Measurements from ENCODE around the gene OTOG. TPM values are rescaled to one million over a fixed set of nuclear protein-coding genes. Genes with fewer than 3 reads are reported as not detected.

The OTOG gene
- total and polyA plus RNA-seq, 7 experiments from 2014 or later: not detected

GRCh38 chr11:17510507-17511206 is 36.4 kb upstream of the OTOG start:
- ChIA-PET POLR2A (no interaction called here), CTCF (no interaction called here)
- no peak overlapping the region for H3K4me3 Mint-ChIP-seq
- H3K27ac Mint-ChIP-seq: no peak overlapping the region
- Histone ChIP-seq H3K9me3 (ENCODE audit: control insufficient read depth in 2 of 3, low read length in 3 of 3) (no peaks in the 10 kb centered on the region), H3K27ac (ENCODE audit: low read depth, low read length) (no peak overlapping the region), H3K4me3 (ENCODE audit: low read length) (no peak overlapping the region), H3K4me1 (ENCODE audit: control insufficient read depth in 2 of 2, insufficient read depth in 2 of 2, low read length in 2 of 2) (no peaks in the 10 kb centered on the region), H3K27me3 (ENCODE audit: control insufficient read depth in 2 of 2, insufficient read depth in 2 of 2, low read length in 2 of 2) (no peaks in the 10 kb centered on the region), H3K36me3 (ENCODE audit: control insufficient read depth in 2 of 3, insufficient read depth in 3 of 3, low read length in 3 of 3) (no peaks in the 10 kb centered on the region)
- DNase-seq (no peak), ATAC-seq (no peak)
- H3K4me1 Mint-ChIP-seq: no peaks in the 10 kb centered on the region
- H3K9me3 Mint-ChIP-seq: no peaks in the 10 kb centered on the region
- no peaks in the 10 kb centered on the region for H3K36me3 Mint-ChIP-seq
- H3K27me3 Mint-ChIP-seq: peaks cover 5 to 29% (median 9%) of the 10 kb centered on the region in 5 donors
- intact Hi-C loops (cut with micrococcal nuclease): no loop called here

- no peak overlapping the region for H3K27ac Mint-ChIP-seq
- Histone ChIP-seq H3K9me3 (ENCODE audit: control insufficient read depth in 2 of 3, low read length in 3 of 3) (no peaks in the 10 kb centered on the region), H3K27me3 (ENCODE audit: control insufficient read depth in 2 of 2, insufficient read depth in 2 of 2, low read length in 2 of 2) (no peaks in the 10 kb centered on the region), H3K4me1 (ENCODE audit: control insufficient read depth in 2 of 2, insufficient read depth in 2 of 2, low read length in 2 of 2) (no peaks in the 10 kb centered on the region), H3K4me3 (ENCODE audit: low read length) (no peak overlapping the region), H3K36me3 (ENCODE audit: control insufficient read depth in 2 of 3, insufficient read depth in 3 of 3, low read length in 3 of 3) (no peaks in the 10 kb centered on the region), H3K27ac (ENCODE audit: low read depth, low read length) (no peak overlapping the region)
- DNase-seq (no peak), ATAC-seq (no peak)
- no peak overlapping the region for H3K4me3 Mint-ChIP-seq
- ChIA-PET POLR2A (no interaction called here), CTCF (interaction anchor here (1.4 kb wide), 1 partner anchor 128 kb away, joined by 5 read pairs; no protein-coding TSS in a partner anchor)
- H3K9me3 Mint-ChIP-seq: no peaks in the 10 kb centered on the region
- no peaks in the 10 kb centered on the region for H3K36me3 Mint-ChIP-seq
- intact Hi-C loops (cut with micrococcal nuclease): no loop called here
- no peaks in the 10 kb centered on the region for H3K4me1 Mint-ChIP-seq
- H3K27me3 Mint-ChIP-seq: peaks cover 5 to 32% (median 9%) of the 10 kb centered on the region in 5 donors
These were observed 35.5 kb upstream of the OTOG start for GRCh38 chr11:17511571-17511970.

- H3K4me3 ChIP-seq (ENCODE audit: low read length): no peak overlapping the region
- no peaks in the 10 kb centered on the region for H3K4me1 Mint-ChIP-seq
- no peak overlapping the region for H3K4me3 Mint-ChIP-seq
- no peaks in the 10 kb centered on the region for H3K9me3 Mint-ChIP-seq
- no peaks in the 10 kb centered on the region for H3K36me3 ChIP-seq (ENCODE audit: control insufficient read depth in 2 of 3, insufficient read depth in 3 of 3, low read length in 3 of 3)
- H3K36me3 Mint-ChIP-seq: no peaks in the 10 kb centered on the region
- DNase-seq: no peak
- H3K9me3 ChIP-seq (ENCODE audit: control insufficient read depth in 2 of 3, low read length in 3 of 3): no peaks in the 10 kb centered on the region
- CTCF ChIA-PET: interaction anchor here (1.4 kb wide), 1 partner anchor 128 kb away, joined by 5 read pairs; no protein-coding TSS in a partner anchor
- no peak for ATAC-seq
- intact Hi-C loops (cut with micrococcal nuclease): no loop called here
- H3K27me3 ChIP-seq (ENCODE audit: control insufficient read depth in 2 of 2, insufficient read depth in 2 of 2, low read length in 2 of 2): no peaks in the 10 kb centered on the region
- H3K27ac Mint-ChIP-seq: no peak overlapping the region
- no peaks in the 10 kb centered on the region for H3K4me1 ChIP-seq (ENCODE audit: control insufficient read depth in 2 of 2, insufficient read depth in 2 of 2, low read length in 2 of 2)
- POLR2A ChIA-PET: no interaction called here
- peaks cover 5 to 32% (median 9%) of the 10 kb centered on the region in 5 donors for H3K27me3 Mint-ChIP-seq
- H3K27ac ChIP-seq (ENCODE audit: low read depth, low read length): no peak overlapping the region
These were observed 35.0 kb upstream of the OTOG start for GRCh38 chr11:17512101-17512500.

- Histone ChIP-seq H3K36me3 (ENCODE audit: control insufficient read depth in 2 of 3, insufficient read depth in 3 of 3, low read length in 3 of 3) (no peaks in the 10 kb centered on the region), H3K4me1 (ENCODE audit: control insufficient read depth in 2 of 2, insufficient read depth in 2 of 2, low read length in 2 of 2) (no peaks in the 10 kb centered on the region), H3K4me3 (ENCODE audit: low read length) (no peak overlapping the region), H3K9me3 (ENCODE audit: control insufficient read depth in 2 of 3, low read length in 3 of 3) (no peaks in the 10 kb centered on the region), H3K27ac (ENCODE audit: low read depth, low read length) (no peak overlapping the region), H3K27me3 (ENCODE audit: control insufficient read depth in 2 of 2, insufficient read depth in 2 of 2, low read length in 2 of 2) (no peaks in the 10 kb centered on the region)
- Mint-ChIP-seq H3K36me3 (no peaks in the 10 kb centered on the region), H3K4me1 (no peaks in the 10 kb centered on the region), H3K27ac (no peak overlapping the region), H3K4me3 (no peak overlapping the region), H3K9me3 (no peaks in the 10 kb centered on the region), H3K27me3 (peaks cover 4 to 29% (median 5%) of the 10 kb centered on the region in 5 donors)
- intact Hi-C loops (cut with micrococcal nuclease): no loop called here
- POLR2A ChIA-PET: no interaction called here
- ATAC-seq: no peak
- DNase-seq: no peak
- CTCF ChIA-PET: interaction anchor here (0.6 kb wide), 1 partner anchor 377 kb away, joined by 4 read pairs; no protein-coding TSS in a partner anchor
These were observed 33.2 kb upstream of the OTOG start for GRCh38 chr11:17513853-17514252.

GRCh38 chr11:17514476-17514875 is 32.6 kb upstream of the OTOG start:
- Mint-ChIP-seq H3K27me3 (peaks cover 0 to 26% (median 5%) of the 10 kb centered on the region in 5 donors), H3K4me3 (no peak overlapping the region), H3K27ac (no peak overlapping the region), H3K4me1 (no peaks in the 10 kb centered on the region), H3K36me3 (no peaks in the 10 kb centered on the region), H3K9me3 (no peaks in the 10 kb centered on the region)
- no peaks in the 10 kb centered on the region for H3K4me1 ChIP-seq (ENCODE audit: control insufficient read depth in 2 of 2, insufficient read depth in 2 of 2, low read length in 2 of 2)
- H3K4me3 ChIP-seq (ENCODE audit: low read length): no peak overlapping the region
- intact Hi-C loops (cut with micrococcal nuclease): no loop called here
- POLR2A ChIA-PET: no interaction called here
- no peaks in the 10 kb centered on the region for H3K36me3 ChIP-seq (ENCODE audit: control insufficient read depth in 2 of 3, insufficient read depth in 3 of 3, low read length in 3 of 3)
- H3K9me3 ChIP-seq (ENCODE audit: control insufficient read depth in 2 of 3, low read length in 3 of 3): no peaks in the 10 kb centered on the region
- DNase-seq (no peak), ATAC-seq (no peak)
- H3K27ac ChIP-seq (ENCODE audit: low read depth, low read length): no peak overlapping the region
- CTCF ChIA-PET: interaction anchor here (0.6 kb wide), 1 partner anchor 377 kb away, joined by 4 read pairs; no protein-coding TSS in a partner anchor
- no peaks in the 10 kb centered on the region for H3K27me3 ChIP-seq (ENCODE audit: control insufficient read depth in 2 of 2, insufficient read depth in 2 of 2, low read length in 2 of 2)

GRCh38 chr11:17515443-17516176 is 31.4 kb upstream of the OTOG start:
- ChIA-PET POLR2A (no interaction called here), CTCF (interaction anchor here (0.6 kb wide), 1 partner anchor 132 kb away, joined by 3 read pairs; no protein-coding TSS in a partner anchor)
- intact Hi-C loops (cut with micrococcal nuclease): no loop called here
- Mint-ChIP-seq H3K9me3 (no peaks in the 10 kb centered on the region), H3K4me1 (no peaks in the 10 kb centered on the region), H3K27ac (no peak overlapping the region), H3K27me3 (peaks cover 0 to 28% (median 5%) of the 10 kb centered on the region in 5 donors), H3K4me3 (no peak overlapping the region), H3K36me3 (no peaks in the 10 kb centered on the region)
- Histone ChIP-seq H3K36me3 (ENCODE audit: control insufficient read depth in 2 of 3, insufficient read depth in 3 of 3, low read length in 3 of 3) (no peaks in the 10 kb centered on the region), H3K27me3 (ENCODE audit: control insufficient read depth in 2 of 2, insufficient read depth in 2 of 2, low read length in 2 of 2) (no peaks in the 10 kb centered on the region), H3K4me3 (ENCODE audit: low read length) (no peak overlapping the region), H3K4me1 (ENCODE audit: control insufficient read depth in 2 of 2, insufficient read depth in 2 of 2, low read length in 2 of 2) (no peaks in the 10 kb centered on the region), H3K27ac (ENCODE audit: low read depth, low read length) (no peak overlapping the region), H3K9me3 (ENCODE audit: control insufficient read depth in 2 of 3, low read length in 3 of 3) (no peaks in the 10 kb centered on the region)
- DNase-seq (no peak), ATAC-seq (no peak)
